Naive thymus-derived CD8-positive, alpha-beta T cell (primary cell): Measurements from ENCODE around the gene ZMAT2. TPM values are rescaled to one million over a fixed set of nuclear protein-coding genes. Genes with fewer than 3 reads are reported as not detected.
"Not testable (repeated sequence)": the region's sequence is repeated elsewhere in the genome, so short reads cannot be mapped to it uniquely, and the experiment has no call there.

Source experiments
- ATAC-seq, 2 donors: fragments of 150-1000 bp; cut with Tn5 transposase in 1 of 2; sonication (Bioruptor Pico), chemical (Tn5 transposase) in 1 of 2; 1 replicate in 1 of 2; 2 replicates in 1 of 2; pipeline ENCODE4 v1.10.0; 2021; ENCODE audit warnings: mild to moderate bottlenecking in 2 of 2, moderate library complexity in 2 of 2
- POLR2A ChIA-PET: fragments of 350-600 bp; sonication (Branson Sonifier 250); formaldehyde crosslinking; loops from one replicate; lab custom pipeline; 2021; ENCODE audit warnings: antibody characterized with exemption; lab: Charles Lee
- DNase-seq, 10 donors: peaks; one replicate each; pipeline versions ENCODE4 v3.0.0 to v3.0.0-alpha.2; 2020 to 2022
- H3K27ac Mint-ChIP-seq, 10 donors: one replicate each; pipeline ENCODE4 v1.8.0; 2020 to 2022; ENCODE audit warnings: mild to moderate bottlenecking in 10 of 10, mixed read lengths in 10 of 10, moderate library complexity in 4 of 10, inconsistent platforms in 1 of 10
- H3K27me3 Mint-ChIP-seq, 5 donors: one replicate each; pipeline ENCODE4 v1.8.0; 2021 to 2022; ENCODE audit warnings: mixed read lengths in 5 of 5
- H3K36me3 Mint-ChIP-seq, 3 donors: one replicate each; pipeline ENCODE4 v1.8.0; 2020 to 2022; ENCODE audit warnings: mixed read lengths in 3 of 3, mild to moderate bottlenecking in 2 of 3, inconsistent platforms in 1 of 3
- H3K4me1 Mint-ChIP-seq, 4 donors: one replicate each; pipeline ENCODE4 v1.8.0; 2021 to 2022; ENCODE audit warnings: mixed read lengths in 4 of 4
- H3K4me3 Mint-ChIP-seq, 10 donors: one replicate each; pipeline ENCODE4 v1.8.0; 2020 to 2022; ENCODE audit warnings: mild to moderate bottlenecking in 10 of 10, mixed read lengths in 10 of 10, moderate library complexity in 6 of 10, inconsistent platforms in 1 of 10
- H3K9me3 Mint-ChIP-seq, 9 donors: one replicate each; pipeline ENCODE4 v1.8.0; 2020 to 2022; ENCODE audit warnings: mixed read lengths in 9 of 9, mild to moderate bottlenecking in 3 of 9, inconsistent platforms in 1 of 9, moderate library complexity in 1 of 9
- polyA plus RNA-seq, 3 donors: library from polyadenylated mRNA; unstranded; fragments of 300-500 nt; fragmentation: Illumina TruSeq; gene quantifications; one replicate each; pipeline ENCODE4 v1.2.3, GENCODE V29; 2021
- total RNA-seq, 8 experiments: library from RNA in 2 of 8; stranded (reverse) in 2 of 8; gene quantifications; one replicate each; pipeline ENCODE4 v1.2.3 and lab custom pipeline; 2021 to 2026

The ZMAT2 gene
- total and polyA plus RNA-seq, 5 experiments from 2014 or later, result 55.8 to 81.3 (median 64.2) TPM

DNA sequence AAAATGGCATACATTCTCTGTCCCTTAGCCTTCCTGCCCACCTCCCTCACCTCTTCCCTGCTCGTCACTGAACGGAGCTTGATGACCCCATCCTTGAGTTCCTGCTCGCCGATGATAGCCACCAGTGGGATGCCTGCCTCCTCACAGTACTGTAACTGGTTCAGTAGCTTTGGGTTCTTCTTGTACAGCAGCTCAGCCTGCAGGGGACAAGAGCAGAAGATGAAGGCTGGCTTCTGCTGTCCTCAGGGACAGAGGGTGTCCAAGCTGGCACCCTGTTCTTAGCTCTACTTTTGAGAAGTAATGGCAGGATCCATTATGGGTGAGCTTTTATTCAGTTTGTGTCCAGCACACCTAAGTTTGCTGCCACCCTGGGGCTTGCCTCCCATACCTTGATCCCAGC is 25.6 kb upstream of the ZMAT2 start:
- DNase-seq (no peak), ATAC-seq (no peak)
- no peaks in the 10 kb centered on the region for H3K27me3 Mint-ChIP-seq
- peaks cover 0 to 73% (median 11%) of the 10 kb centered on the region in 3 donors for H3K36me3 Mint-ChIP-seq
- H3K9me3 Mint-ChIP-seq, result no peaks in the 10 kb centered on the region
- H3K27ac Mint-ChIP-seq, result peak overlapping the region in 3 of 10 donors; percentile 52 to 60 (median 59)
- H3K4me3 Mint-ChIP-seq, result no peak overlapping the region
- POLR2A ChIA-PET, result interaction anchor here (1.2 kb wide), 2 partner anchors 35 to 273 kb away, joined by 3 to 5 read pairs; partner anchors contain the start of genes ANKHD1 and TMCO6
- peaks cover 0 to 6% (median 0%) of the 10 kb centered on the region in 4 donors for H3K4me1 Mint-ChIP-seq

DNA sequence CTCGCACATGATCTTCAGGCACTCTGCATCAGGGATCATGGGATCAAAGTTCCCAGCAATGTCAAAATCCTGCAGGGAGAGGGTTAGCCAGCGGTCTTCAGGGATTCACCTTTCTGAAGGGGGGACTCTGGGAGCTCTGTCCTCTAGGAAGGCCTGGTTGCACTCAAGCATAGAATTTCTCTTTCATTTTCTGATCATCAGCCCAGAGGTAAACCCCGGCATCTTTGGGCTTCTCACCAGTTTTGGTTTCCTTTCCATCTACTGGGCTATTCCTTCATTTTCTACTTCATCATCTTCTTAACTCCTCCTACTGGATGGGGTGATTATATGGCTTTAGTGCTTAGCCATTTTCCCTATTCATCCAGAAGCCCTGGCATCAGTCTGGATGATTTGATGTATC is 22.3 kb upstream of the ZMAT2 start:
- Mint-ChIP-seq H3K27me3 (no peaks in the 10 kb centered on the region), H3K9me3 (no peaks in the 10 kb centered on the region), H3K27ac (peak overlapping the region in 2 of 10 donors; percentile 11 to 12), H3K4me3 (no peak overlapping the region), H3K4me1 (peaks cover 0 to 6% (median under 1%) of the 10 kb centered on the region in 4 donors), H3K36me3 (peaks cover 0 to 76% (median 19%) of the 10 kb centered on the region in 3 donors)
- POLR2A ChIA-PET, result no interaction called here
- ATAC-seq, result no peak
- DNase-seq, result no peak

DNA sequence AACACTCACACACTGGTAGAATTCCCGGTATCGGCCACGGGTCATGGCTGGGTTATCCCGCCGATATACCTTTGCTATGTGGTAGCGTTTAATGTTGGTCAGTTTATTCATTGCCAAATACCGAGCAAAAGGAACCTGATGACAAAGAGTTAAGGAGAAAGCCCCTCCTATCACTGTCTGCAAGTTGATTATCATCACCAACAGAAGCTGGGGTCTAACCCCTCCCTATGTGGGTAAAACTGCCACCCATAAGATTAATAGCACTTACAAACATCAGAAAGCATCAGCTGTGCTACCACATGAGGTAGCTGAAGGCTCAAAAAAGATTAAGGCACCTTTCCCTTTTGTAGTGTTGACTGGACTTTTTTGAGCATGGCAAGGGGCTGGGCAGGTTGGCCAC is 21.3 kb upstream of the ZMAT2 start:
- peaks cover 0 to 77% (median 16%) of the 10 kb centered on the region in 3 donors for H3K36me3 Mint-ChIP-seq

DNA sequence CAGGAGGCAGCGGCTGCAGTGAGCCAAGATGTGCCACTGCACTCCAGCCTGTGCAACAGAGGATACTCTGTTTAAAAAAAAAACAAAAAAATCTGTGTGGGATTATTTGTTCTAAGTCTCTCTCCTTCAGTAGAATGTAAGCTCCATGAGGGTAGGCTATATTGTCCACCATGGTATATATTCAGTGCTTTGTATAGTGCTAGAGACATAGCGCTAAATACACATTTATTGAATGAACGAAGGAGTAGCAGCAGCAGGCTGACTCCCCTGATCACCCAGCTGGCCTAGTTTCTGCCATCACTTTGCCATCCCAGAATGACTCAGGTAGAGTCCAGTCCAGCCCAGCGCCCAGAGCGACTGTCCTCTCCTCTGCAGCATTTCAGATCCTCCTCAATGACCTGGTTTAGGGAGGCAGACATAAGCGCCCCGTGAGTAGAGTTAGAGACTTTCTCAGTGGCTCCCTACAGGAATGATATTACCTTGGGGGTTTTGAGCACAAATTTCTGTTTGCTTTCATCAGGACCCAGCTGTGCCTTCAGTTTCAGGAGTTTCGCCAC is 9.8 kb upstream of the ZMAT2 start:
- peaks cover 14 to 49% (median 46%) of the 10 kb centered on the region in 4 donors for H3K4me1 Mint-ChIP-seq
- peaks cover 0 to 52% (median 0%) of the 10 kb centered on the region in 3 donors for H3K36me3 Mint-ChIP-seq
- POLR2A ChIA-PET, result interaction anchor here (0.6 to 5.2 kb wide), 17 partner anchors 10 to 1196 kb away, joined by 3 to 44 read pairs (median 6); partner anchors contain the start of genes ANKHD1, APBB3, CD14 and EIF4EBP3
- H3K9me3 Mint-ChIP-seq, result no peaks in the 10 kb centered on the region
- peak overlapping the region; percentile 99 to 100 (median 99) for H3K4me3 Mint-ChIP-seq
- no peak for ATAC-seq
- H3K27ac Mint-ChIP-seq, result peak overlapping the region; percentile 90 to 99 (median 98)
- no peaks in the 10 kb centered on the region for H3K27me3 Mint-ChIP-seq
- no peak for DNase-seq

More for the DNA sequence above, 21.3 kb upstream of the ZMAT2 start:
- H3K4me3 Mint-ChIP-seq, result no peak overlapping the region
- H3K9me3 Mint-ChIP-seq, result no peaks in the 10 kb centered on the region
- H3K27me3 Mint-ChIP-seq, result no peaks in the 10 kb centered on the region
- DNase-seq, result no peak
- H3K4me1 Mint-ChIP-seq, result peaks cover 0 to 5% (median 1%) of the 10 kb centered on the region in 4 donors
- H3K27ac Mint-ChIP-seq, result peak overlapping the region in 1 of 10 donors; percentile 1
- no peak for ATAC-seq
- POLR2A ChIA-PET, result no interaction called here

DNA sequence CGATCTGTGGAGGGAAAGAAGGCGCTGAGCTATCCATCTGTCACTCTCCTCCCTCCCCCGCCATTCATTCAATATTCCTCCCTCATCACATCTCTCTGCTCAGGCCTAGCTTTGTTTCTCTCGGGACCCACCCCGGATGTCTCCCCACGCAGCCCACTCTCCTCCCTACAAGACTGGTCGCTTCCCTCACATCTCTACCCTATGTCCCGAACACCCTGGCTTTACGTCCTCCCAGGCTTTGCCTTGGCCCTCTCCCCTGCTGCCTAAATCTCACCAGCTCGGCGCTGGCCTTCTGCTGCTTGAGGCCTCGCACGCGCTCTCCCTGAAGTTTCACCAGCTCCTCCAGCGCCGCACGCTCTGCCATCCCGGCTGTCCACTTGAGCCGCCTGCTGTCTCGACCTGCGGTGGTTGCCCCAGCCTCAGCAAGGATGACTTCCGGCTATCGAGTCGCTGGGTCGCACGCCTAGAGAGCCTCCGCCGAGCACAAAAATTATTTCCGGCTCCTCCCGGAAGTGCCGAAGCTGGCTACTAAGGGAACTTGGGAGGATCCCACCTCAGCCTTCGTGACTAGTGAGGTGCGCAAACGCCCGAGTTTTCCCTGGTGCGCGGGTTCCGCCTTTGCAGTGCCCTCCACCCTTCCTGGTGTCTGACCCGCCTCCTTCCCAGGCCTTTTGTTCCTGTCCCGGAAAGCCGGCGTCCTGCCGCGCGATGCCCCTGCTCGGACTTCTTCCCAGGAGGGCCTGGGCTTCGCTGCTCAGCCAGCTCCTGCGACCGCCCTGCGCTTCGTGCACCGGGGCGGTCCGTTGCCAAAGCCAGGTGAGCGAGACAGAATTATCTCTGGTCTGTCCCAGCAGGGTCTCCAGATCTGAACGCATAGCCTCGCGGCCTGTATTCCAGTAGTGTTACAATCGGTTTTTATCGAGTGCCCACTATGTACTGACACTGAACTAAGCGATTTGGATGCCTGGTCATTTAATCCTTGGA is 9.0 kb upstream of the ZMAT2 start, which contains the start of the genes HARS1 and HARS2:
Gene HARS1 (minus strand): TSS at position 430 of the 984 bp plus-strand sequence. CDS start 66 bp downstream, at position 364.
Gene HARS2 (plus strand): TSS at position 515 of the 984 bp plus-strand sequence. CDS start 194 bp downstream, at position 709.
- H3K4me3 Mint-ChIP-seq, result peak within 1 kb of the TSS; percentile 99 to 100 (median 99)
- H3K36me3 Mint-ChIP-seq, result peaks cover 0 to 56% (median 2%) of the 10 kb centered on the region in 3 donors
- peak; percentile 92 to 94 for ATAC-seq
- H3K27ac Mint-ChIP-seq, result peak within 1 kb of the TSS; percentile 90 to 99 (median 98)
- POLR2A ChIA-PET, result interaction anchor here (0.6 to 5.2 kb wide), 16 partner anchors 9 to 1196 kb away, joined by 3 to 44 read pairs (median 6); partner anchors contain the start of genes ANKHD1, APBB3, CD14 and EIF4EBP3
- peaks cover 14 to 49% (median 46%) of the 10 kb centered on the region in 4 donors for H3K4me1 Mint-ChIP-seq
- peak; percentile 60 to 87 (median 77) for DNase-seq
- H3K9me3 Mint-ChIP-seq, result no peaks in the 10 kb centered on the region
- no peaks in the 10 kb centered on the region for H3K27me3 Mint-ChIP-seq

DNA sequence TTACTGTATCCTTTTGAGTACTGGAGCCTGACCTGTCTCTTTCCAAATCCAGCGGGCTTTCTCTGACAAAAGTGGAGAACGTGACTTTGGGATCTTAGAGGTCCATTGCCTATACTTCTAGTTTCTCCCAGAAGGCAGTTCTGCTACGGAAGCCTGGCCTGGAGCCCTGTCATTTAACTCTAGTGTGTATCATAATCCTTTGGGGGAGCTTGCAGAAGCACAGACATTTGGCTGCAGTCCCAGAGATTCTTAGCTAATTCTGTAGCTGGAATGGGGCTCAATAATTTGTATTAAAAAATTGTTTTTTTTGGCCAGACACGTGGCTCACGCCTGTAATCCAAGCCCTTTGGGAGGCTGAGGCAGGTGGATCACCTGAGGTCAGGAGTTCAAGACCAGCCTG is 6.0 kb upstream of the ZMAT2 start:
- Mint-ChIP-seq H3K4me1 (peaks cover 20 to 43% (median 40%) of the 10 kb centered on the region in 4 donors), H3K4me3 (peak overlapping the region in 1 of 10 donors; percentile 17), H3K27me3 (no peaks in the 10 kb centered on the region), H3K9me3 (no peaks in the 10 kb centered on the region), H3K36me3 (peaks cover 0 to 58% (median 20%) of the 10 kb centered on the region in 3 donors), H3K27ac (no peak overlapping the region)
- ATAC-seq (no peak), DNase-seq (no peak)
- POLR2A ChIA-PET, result interaction anchor here (5.2 kb wide), 1 partner anchor 16 kb away, joined by 44 read pairs; no protein-coding TSS in a partner anchor

DNA sequence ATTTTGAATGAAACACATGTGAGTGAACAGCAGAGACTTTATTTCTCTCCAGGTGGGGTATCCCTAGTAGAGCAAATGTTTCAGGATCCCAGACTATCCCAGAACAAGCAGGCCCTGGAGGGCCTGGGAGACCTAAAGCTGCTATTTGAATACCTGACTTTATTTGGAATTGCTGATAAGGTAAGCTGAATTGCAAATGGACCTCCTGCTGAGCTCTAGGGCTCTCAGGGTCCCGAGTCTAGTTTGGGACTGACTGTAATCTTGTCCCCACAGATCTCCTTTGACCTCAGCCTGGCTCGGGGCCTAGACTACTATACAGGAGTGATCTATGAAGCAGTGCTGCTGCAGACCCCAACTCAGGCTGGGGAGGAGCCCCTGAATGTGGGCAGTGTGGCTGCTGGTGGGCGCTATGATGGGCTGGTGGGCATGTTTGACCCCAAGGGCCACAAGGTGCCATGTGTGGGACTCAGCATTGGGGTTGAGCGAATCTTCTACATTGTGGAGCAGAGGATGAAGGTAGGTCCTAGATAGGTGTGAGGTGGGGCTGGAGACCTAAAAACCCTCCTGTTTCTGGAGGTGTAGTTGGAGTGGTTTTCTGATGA is 3.3 kb upstream of the ZMAT2 start:
- no peaks in the 10 kb centered on the region for H3K27me3 Mint-ChIP-seq
- H3K9me3 Mint-ChIP-seq, result no peaks in the 10 kb centered on the region
- ATAC-seq (no peak), DNase-seq (no peak)
- peaks cover 26 to 40% (median 40%) of the 10 kb centered on the region in 4 donors for H3K4me1 Mint-ChIP-seq
- POLR2A ChIA-PET, result interaction anchor here (0.6 to 1.7 kb wide), 5 partner anchors 18 to 828 kb away, joined by 3 to 6 read pairs (median 4); partner anchors contain the start of genes IK and NDUFA2
- H3K4me3 Mint-ChIP-seq, result no peak overlapping the region
- peaks cover 7 to 73% (median 20%) of the 10 kb centered on the region in 3 donors for H3K36me3 Mint-ChIP-seq
- H3K27ac Mint-ChIP-seq, result peak overlapping the region in 4 of 10 donors; percentile 6 to 75 (median 41)

DNA sequence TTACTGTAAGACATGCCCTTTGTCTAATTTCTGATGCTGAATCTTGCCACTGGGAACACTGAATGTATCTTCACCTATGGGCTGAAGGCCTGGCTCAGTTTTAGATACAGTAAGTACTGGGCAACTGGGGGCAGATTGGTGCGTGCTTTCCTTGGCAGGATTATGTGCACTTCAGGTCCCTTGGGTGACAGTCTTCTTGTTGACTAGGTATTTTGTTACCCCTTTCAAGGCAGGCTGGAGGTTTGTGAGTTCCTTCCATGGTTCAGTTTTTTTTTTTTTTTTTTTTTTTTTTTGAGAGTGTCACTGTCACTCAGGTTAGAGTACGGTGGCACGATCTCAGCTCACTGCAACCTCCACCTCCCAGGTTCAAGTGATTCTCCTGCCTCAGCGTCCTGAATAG is 7.6 kb downstream of the ZMAT2 start:
- peak overlapping the region in 1 of 10 donors; percentile 32 for H3K4me3 Mint-ChIP-seq
- peaks cover 12 to 23% (median 18%) of the 10 kb centered on the region in 4 donors for H3K4me1 Mint-ChIP-seq
- DNase-seq, result no peak
- H3K9me3 Mint-ChIP-seq, result peaks cover 0 to 8% (median 0%) of the 10 kb centered on the region in 9 donors
- H3K36me3 Mint-ChIP-seq, result peaks cover 5 to 56% (median 8%) of the 10 kb centered on the region in 3 donors
- H3K27ac Mint-ChIP-seq, result peak overlapping the region in 7 of 10 donors; percentile 19 to 78 (median 38)
- no peaks in the 10 kb centered on the region for H3K27me3 Mint-ChIP-seq
- POLR2A ChIA-PET, result interaction anchor here (0.7 to 1.1 kb wide), 2 partner anchors 17 to 307 kb away, joined by 3 read pairs; partner anchors contain the start of genes HARS1 and HARS2
- ATAC-seq, result no peak

DNA sequence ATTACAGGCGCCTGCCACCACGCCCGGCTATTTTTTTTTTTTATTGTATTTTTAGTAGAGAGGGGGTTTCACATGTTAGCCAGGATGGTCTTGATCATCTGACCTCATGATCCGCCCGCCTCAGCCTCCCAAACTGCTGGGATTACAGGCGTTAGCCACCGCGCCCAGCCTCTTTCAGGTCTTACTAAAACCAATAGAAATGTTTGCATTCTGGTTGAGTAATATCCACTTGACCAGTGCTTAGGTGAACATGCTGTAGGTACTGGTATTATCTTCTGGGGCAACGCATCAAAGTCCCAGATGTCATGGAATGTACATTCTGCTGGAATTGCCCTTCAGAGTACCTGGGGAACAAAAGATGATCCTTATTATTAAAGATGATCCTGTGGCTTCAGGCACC is 8.5 kb downstream of the ZMAT2 start:
- not testable (repeated sequence) for DNase-seq, H3K27me3 Mint-ChIP-seq, ATAC-seq, H3K9me3 Mint-ChIP-seq
- Mint-ChIP-seq H3K4me3 (peak overlapping the region in 2 of 10 donors; percentile 99 to 100), H3K36me3 (peaks cover 5 to 47% (median 8%) of the 10 kb centered on the region in 3 donors), H3K27ac (peak overlapping the region in 6 of 10 donors; percentile 9 to 100 (median 81)), H3K4me1 (peaks cover 12 to 24% (median 18%) of the 10 kb centered on the region in 4 donors)
- POLR2A ChIA-PET, result interaction anchor here (3.6 to 3.7 kb wide), 2 partner anchors 8 to 17 kb away, joined by 41 to 44 read pairs; partner anchors contain the start of genes HARS1, HARS2 and ZMAT2

DNA sequence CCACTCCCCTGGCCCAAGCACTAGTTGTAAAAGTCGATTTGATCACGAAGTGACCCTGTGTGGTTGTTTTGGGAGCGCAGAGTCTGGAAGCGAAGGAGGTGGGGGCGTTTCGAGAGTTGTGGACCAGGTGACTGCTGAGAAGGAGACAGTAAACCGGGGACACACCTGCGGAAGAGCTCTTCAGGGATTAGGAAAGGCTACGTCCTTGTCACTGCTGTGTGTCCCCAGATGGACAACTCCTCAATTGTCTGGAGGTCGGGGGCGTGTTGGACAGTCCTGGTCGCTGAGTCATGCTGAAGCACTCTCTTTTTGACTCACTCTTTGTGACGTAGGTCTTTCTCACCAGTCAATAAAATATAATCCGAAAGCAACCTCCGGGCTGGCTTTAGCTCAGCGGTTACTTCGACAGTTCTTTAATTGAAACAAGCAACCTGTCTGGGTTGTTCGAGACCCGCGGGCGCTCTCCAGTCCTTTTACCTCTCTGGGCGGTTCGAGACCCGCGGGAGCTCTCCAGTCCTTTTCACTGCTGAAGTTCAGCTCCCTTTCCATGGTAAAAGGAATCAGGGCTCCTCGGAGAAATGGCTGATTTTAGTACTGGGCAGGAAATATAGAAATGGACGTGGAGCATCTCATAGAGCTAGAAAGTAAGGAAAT is 10.8 kb downstream of the ZMAT2 start:
- DNase-seq, result peak; percentile 36 to 95 (median 86)
- Mint-ChIP-seq H3K4me3 (peak overlapping the region; percentile 93 to 100 (median 99)), H3K4me1 (peaks cover 11 to 24% (median 18%) of the 10 kb centered on the region in 4 donors), H3K27ac (peak overlapping the region; percentile 97 to 100 (median 98)), H3K27me3 (no peaks in the 10 kb centered on the region), H3K9me3 (peaks cover 0 to 8% (median 0%) of the 10 kb centered on the region in 9 donors), H3K36me3 (peaks cover 0 to 24% (median 0%) of the 10 kb centered on the region in 3 donors)
- peak; percentile 86 to 87 for ATAC-seq
- POLR2A ChIA-PET, result interaction anchor here (0.6 to 3.7 kb wide), 18 partner anchors 9 to 610 kb away, joined by 3 to 44 read pairs (median 6); partner anchors contain the start of genes ANKHD1, APBB3, CD14 and EIF4EBP3
